ENCODE data around the gene VEZF1.

VEZF1 gene

DNA sequence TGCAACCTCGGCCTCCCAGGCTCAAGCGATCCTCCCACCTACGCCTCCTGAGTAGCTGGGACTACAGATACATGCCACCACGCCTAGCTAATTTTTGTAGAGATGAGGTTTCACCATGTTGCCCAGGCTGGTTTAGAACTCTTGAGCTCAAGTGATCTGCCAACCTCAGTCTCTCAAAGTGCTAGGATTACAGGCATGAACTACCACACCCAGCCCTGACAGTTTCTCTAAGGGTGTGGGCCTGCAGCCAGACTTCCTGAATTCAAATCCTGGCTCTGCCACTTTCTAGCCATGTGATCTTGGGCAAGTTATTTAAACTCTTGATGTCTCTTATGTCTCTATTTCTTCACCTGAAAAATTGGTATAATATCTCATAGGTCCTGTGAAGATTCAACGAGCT, 38.4 kb downstream of the VEZF1 start:
- DNase-seq (ENCODE audit: low read depth): no peak

DNA sequence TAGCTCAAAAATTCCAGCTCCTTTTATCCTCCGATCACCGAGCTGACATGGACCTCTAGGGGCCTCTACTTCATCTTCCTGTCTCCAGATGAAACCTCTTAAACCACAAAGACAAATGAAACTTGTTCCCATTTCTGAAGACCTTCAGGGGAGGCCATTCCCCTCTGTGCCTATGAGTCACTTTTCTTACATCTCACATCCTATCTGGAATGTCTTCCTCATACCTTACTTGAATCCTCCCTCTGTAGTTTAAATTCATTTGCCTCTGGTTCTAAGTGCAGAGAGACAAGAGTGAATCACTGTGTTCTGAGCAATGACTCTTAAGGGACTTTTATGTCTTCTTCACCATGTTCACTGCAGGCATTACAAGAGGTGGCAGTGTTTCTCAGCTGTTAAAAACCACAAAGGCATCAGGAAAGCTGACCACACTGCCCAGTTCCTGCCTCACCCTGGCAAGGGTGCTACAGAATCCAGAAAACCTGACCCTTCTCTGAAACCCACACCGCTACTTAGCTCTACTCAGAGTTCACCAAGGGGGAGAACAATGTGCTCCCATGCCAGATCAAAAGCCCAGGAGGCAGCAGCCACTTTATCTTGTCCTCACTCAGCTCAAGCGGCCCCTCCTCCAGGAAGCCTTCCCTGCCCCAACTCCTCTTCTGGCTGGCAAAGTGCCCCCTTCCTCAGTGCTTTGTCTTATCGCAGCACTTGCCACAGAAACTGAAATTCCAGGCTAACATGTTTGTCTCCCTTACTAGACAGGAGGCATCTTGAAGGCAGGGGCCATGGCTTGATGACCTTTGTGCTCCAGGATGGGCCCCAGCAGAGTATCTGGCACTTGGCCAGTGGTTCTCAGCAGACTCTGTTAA, 39.3 kb downstream of the VEZF1 start:
- DNase-seq (ENCODE audit: low read depth): no peak

DNA sequence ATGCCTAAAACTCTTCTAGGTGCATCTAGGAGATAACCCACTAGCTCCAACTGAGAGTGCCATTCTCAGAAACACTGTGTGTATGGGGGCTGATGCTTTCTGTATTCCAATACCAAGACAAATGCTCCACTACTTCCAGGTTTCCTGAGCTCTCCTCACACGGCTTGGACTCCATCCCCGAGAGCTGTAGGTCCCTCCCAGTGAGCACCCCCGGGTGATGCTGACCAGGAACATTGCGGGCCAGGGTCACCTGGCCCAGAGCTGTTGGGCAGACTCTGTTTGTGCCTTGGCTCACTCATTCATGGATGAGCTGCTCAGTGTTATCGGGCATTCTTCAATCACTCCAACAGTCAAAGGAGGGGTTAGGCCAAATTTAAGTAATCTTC, 39.9 kb downstream of the VEZF1 start:
- no peak for DNase-seq (ENCODE audit: low read depth)

DNA sequence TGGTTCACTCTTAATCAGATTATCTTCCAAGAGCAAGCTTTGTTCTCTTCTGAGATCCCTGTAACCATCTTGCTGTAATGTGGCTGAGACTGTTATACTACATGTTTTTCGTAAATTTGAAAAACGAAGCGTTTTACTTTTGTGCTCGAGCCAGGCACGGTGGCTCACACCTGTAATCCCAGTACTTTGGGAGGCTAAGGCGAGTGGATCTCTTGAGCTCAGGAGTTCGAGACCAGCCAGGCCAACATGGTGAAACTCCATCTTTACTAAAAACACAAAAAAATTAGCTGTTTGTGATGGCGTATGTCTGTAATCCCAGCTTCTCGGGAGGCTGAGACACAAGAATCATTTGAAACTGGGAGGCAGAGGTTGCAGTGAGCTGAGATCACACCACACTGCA, 40.7 kb downstream of the VEZF1 start:
- DNase-seq (ENCODE audit: low read depth): no peak

DNA sequence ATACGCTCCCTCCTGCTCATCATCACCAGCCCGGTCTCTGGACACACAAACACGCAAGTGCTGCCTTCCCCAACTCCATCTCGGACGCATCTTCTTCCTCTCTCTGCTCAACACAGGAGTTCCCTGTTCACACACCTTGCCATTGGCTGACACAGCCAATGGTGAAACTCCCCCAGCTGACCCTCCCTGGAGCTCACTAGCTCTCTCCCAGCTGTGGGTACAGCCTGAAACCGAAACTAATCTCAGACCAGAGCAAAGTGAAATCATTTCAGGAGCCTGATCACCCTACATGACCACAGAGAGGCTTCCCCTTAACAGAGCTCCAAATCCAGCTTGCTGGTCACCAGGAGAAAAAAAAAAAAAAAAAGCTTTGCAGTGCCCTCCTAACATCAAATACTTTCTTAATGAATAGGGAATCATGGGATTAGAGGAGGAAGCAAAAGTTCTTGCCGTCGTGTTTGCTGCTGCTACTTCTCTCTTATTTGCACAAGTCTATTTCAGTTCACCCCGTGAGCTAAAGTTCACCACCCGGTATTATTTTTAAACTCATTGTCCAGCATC, 41.2 kb downstream of the VEZF1 start:
- DNase-seq (ENCODE audit: low read depth): no peak

DNA sequence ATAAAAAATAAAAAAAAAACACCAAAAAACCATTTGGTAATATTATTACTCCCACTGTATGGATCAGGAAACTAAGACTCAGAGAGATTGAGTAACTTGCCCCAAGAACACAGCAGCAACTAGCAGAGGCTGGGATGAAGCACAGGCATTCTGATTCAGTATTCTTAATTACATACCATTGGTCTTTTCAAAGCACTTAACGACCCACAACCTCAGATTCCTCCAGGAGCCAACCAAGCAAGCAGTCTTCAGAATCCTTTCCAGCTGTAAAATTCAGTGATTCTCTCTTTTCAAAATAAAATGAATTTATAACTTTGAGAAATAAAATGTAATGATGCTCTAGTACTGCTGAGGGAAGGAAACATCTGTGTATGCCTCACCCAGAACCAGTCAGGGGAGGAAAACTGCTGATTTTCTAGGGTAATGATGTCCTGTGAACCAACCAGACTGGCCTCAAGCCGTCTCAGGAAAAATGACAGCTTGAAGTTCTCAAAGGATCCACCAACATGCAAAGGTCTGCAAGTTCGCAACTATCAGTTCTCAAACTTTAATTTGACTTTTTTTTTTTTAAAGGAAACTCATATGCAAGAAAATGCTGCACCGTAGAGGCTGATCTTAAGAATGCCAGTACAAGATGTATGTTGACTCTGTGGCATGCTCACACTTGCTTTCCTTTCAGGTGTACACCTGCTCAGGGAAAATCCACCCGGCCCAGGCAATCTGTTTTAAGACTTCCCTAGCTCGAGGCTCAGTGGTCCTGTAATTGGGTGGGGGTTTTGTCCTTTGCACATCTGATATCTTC, 41.9 kb downstream of the VEZF1 start:
- no peak for DNase-seq (ENCODE audit: low read depth)

DNA sequence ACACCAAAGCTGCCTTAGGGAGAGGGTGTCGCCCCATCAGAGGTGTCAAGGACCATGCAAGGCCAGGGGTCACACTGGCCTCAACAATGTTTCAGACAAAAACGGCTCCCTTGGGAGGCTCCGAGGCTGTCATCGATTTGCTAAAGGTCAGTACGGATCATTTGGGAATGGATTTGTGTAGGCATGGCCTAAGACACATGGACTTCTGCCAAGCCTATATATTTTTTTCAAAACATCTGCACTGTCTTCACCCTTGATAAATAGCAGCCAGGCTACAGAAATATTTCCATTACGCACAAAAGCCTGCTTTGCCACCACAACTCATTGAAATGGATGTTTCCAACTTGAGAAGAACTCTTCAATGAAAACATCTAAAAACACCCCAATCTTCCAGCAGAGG, 43.1 kb downstream of the VEZF1 start:
- no peak for DNase-seq (ENCODE audit: low read depth)

DNA sequence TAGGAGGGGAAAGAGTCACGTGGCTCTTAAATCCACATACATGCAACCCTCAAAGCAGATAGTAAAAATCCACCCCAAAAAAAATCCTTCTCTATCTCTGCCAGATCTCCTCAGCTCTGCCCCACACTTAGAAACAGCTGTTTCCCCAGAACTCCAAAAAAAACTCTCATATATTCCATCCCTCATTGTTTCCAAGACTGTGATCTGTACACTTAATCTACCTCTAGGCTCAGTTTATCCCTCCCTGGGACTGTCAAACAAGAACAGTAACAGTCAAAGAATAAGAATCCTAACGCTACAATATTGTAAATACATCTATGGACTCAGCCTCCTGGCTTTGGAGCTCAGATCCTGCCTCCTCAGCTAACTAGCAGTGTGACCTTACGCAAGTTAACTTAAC, 44.4 kb downstream of the VEZF1 start:
- no peak for DNase-seq (ENCODE audit: low read depth)

DNA sequence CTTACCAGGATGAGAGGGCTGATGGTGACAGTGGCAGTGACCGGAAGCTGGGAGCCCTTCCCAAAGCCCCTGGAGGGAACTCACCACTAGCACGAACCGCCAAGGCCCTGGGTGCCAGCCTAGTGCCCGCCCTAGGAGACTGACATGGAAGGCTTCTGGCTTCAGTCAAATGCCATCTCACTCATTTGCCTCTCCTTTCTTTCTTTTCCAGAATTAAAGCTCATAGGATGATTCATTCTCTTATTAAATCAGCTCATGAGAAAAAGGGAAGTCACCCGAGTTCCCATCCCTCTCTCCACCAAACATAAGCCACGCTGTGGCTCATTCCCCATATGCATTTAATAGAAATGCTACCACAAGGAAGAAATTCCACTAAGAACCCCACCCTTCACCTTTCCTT, 44.9 kb downstream of the VEZF1 start:
- no peak for DNase-seq (ENCODE audit: low read depth)

DNA sequence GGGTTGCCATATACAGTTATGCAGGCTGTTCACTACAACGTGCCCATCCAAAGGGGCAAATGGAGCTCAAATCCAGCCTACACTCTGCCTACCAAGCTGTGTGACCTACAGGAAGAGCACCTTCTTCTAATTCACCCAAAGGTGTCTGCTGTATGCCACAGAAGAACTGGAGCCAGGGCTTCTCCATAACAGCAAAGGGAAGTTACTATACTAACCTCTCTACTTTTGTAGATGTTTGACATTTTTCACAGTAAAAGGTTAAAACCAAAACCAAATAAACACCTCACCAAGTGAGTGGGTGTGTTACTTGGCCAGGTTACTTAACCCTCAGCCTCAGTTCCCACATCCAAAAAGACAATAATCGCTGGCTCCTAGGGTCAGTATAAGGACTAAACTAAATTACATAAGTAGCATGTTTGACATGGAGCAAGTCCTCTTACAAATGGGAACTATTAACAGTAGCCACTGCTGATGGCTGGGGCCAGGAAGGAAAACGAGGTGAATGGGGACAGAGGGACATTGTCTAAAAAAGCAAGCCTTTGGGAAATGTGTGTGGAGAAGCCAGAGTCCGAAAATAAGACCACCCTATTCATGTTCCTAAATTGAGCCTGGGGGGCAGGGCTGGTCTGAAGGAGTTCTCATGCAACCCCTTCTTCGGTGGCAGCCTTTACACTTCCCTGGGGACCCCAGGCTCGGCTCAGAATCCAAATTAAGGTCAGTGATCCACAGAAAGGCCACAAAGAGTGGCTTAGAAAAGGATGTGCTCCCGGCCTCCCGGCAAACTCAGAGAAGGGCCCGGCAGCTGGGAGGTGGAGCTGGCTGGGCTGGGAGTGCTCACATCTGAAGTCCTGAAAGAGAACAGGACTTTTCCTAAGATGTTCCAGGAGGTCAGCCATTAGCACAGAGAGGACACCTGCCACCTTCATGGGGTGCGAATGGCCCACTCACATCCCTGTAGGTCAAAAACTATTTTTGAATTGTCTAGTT, 46.4 kb downstream of the VEZF1 start:
- DNase-seq (ENCODE audit: low read depth): no peak

DNA sequence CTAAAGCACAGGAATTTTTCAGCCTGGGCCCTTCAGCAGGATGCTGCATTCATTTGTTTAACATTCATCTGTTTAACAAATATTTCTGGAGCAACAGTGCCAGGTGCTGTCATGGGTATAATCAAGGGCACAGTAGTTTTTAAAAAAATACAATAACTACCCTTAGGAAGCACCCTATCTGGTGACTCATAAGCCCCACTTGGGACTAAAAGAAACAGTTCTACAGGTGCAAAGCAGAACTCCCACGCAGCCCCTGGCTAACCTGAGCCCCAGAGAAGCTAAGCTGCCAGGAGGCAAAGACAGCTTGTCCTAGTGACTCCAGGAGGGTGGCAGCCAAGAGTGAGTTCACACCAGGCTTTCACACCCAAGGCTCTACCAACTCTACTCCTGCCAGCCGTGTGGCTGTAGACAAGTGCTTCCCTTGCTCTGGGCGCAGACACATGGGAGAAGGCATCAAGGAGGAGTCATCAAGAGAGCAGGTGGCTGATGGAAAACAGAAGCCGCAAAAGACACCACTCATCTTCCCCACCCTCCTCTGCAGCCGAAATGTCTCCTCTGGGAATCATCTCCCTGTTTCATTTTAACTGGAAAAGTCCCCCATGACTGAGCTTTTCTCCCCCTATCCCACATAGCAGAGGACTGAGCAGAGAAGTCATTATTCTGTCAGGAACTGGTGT, 47.3 kb downstream of the VEZF1 start:
- DNase-seq (ENCODE audit: low read depth): no peak

DNA sequence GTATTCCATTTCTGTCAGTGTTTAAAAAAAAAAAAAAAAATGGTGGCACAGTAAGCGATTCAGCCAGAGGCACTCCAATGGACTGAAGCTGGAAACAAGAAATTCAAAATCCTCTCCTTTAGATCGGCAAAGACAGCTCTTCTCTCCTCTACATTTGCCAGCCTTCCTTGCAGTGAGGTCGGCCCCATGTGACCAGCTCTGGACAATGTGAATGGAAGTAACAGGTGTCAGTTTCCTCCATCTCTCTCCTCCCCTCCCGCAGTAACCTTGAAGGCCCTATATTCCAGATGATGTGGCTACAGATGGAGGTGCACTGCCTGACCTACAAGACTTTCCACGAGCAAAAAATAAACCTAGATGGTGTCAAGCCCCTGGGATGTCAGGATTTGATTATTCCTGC, 47.8 kb downstream of the VEZF1 start:
- DNase-seq (ENCODE audit: low read depth): no peak

DNA sequence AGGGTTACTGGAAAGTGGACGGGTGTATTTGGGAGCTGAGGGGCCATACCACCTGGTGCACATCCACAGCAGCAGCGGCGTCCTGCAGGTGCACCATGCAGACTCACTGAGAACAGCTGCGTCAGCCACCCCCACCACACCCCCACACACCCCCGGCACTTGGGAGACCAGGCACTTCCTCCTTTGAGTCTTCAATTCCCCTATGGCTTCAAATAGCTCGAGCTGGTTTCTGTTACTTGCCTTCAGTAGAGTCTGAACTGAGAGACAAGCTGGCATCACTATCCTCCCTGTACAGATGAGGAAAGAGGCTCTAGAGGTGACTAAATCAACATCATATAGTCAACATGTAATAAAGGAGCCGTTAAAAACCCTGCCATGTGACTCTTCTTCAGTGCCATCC, 48.3 kb downstream of the VEZF1 start:
- no peak for DNase-seq (ENCODE audit: low read depth)

DNA sequence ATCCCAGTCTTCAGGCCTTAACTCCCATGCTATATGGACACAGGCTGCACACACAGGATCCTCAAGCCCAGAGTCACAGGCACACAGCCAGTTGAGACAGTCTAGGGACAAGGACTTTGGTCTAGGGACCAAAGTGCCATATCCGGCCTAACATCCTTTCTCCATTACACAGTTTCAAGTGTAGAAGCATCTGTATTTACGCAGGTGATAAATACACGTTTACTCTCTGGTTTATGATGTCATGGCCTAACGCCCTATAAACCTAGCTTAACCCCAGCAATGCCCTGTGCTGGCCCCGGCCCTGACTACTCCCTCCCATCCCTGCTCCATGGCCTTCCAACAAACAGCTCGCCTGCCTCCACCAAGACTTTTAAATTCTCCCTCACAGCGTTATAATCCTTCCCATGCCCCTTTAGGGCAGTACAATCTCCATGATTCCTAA, 50.0 kb downstream of the VEZF1 start:
- DNase-seq (ENCODE audit: low read depth): no peak

DNA sequence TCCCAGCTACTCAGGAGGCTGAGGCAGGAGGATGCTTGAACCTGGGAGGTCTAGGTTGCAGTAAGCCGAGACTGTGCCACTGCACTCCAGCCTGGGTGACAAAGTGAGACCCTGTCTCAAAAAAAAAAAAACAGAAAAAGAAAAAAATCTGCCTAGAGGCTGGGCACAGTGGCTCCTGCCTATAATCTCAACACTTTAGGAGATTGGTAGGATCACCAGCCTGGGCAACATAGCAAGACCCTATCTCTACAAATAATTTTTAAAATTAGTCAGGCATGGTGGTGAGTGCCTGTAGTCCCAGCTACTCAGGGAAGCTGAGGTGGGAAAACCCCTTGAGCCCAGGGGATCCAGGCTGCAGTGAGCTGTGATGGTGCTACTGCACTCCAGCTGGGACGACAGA, 50.6 kb downstream of the VEZF1 start:
- DNase-seq (ENCODE audit: low read depth): no peak

DNA sequence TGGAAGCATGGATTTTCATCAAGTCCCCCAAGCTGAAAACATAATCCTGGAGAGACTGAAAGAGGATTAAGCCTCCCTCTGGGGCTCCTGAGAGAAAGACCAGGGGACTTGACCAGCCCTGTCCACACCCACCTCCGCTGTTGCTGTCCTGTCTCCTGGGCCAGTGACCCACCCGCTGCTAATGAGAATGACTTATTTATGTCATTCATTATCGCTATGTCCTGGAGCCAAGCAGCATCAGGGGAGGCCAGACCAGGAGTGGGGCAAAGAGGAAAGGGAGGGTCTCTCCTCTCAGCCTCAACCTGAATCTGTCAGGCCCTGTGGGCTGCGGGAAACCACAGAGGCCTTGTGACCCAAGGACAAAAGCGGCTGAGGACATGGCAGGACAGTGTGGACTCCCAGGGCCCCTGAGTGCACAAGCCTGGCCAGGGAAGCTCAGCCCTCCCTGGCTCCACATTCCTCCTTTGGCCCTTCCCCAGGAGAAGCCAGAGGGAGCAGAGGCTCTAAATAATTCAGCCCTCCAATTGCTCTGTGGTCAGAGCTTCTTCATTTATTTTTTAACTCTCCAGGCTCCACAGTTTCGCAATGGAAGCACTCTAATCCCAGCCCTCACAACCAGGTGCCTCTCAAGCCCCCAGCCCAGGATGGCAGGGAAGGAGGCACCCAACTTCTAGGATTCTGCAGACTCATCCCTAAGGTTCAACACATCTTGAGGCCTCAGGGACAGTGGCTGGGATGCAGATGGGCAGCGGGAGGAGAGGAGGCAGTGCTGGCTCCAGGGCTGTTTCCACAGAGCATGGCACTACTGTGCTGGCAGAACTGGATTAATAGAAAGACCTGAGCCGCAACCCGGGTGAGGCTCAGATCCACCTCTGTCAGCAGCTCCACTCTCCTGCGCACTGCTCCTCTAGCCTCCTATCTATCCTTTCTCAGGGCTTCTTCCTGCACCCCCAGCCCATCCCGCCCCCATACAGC, 51.9 kb downstream of the VEZF1 start:
- DNase-seq (ENCODE audit: low read depth): no peak

DNA sequence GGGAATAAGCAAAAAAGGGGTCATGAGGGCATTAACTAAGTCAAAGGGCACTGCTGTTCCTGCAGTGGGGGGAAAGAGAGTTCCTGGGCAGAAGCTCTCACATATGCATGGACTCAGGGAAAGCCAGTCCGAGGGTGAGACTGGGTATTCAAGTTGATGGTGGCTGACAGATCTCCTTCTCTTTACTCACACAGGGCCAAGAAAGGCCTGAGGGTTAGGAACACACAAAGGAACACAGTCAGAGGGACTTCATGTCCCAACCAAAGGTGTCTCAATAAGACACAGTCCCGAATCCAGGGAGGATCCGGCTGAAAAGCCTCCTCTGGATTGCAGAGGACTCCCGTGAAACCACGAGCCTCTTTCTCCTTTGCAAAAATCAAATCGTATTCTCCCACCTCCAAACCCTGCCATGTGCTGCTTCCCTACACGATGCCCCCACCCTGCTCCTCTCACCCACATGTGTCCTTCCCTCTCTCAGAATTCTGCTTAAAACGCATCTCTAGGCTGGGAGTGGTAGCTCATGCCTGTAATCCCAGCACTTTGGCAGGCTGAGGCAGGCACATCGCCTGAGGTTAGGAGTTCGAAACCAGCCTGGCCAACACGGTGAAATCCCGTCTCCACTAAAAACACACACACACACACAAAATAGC, 56.4 kb downstream of the VEZF1 start:
- no peak for DNase-seq (ENCODE audit: low read depth)

DNA sequence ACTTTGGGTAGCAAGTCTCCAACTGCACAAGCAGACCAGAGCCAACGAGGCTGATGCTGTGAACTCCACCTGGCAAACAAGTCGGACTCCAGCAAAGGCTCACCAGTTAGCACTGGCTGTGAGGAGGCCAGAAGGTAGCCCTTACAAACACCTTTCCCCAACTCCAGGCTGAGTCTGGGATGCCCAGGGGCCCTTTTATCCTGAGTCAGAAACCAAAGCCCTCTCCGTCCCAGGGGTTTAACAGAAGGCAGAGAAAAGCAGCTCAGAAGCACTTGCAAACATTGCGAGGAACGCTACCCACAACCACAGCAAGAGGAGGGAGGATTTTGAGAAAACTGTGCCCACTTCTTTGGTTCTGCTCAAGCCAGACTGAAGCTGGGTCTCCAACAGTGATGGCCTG, 57.8 kb downstream of the VEZF1 start:
- DNase-seq (ENCODE audit: low read depth): no peak

DNA sequence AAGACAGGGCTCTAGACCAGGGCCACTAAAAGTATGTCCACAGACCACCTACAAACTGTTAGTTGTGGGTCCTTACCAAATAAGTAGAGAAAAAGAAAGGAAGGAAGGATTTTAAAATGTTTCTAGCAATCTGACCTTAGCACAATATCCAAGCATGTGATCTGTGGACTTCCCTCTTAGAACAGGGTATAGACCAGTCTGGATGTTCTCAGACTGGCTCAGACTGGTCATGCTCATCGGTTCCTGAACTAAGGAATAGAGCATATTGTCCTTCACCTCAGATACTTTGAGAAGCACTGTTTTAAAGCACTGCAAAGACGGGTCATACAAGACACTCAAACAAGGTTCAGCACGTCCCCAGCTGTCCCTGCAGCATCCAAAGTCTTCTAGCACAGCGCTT, 58.7 kb downstream of the VEZF1 start:
- no peak for DNase-seq (ENCODE audit: low read depth)

DNA sequence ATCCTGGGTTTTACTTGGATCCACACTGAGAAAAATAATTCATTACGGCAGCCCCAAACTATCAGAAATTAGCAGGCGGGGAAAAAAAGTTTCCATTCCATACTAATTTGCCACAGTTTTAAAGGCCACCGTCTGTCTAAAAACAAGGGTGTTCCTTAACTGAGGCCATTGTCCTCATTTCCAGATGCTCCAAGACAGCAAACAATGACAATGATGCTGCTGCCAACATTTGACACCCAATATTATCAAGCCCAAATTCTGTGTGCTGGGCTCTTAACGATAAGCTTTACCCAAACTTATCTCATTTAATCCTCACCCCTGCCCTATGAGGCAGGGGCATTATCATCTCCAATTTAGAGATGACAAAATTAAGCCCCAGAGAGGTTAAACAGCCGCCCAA, 59.1 kb downstream of the VEZF1 start:
- no peak for DNase-seq (ENCODE audit: low read depth)

Measured in activated T-cell treated with anti-CD3 and anti-CD28 coated beads for 1 hour (primary cell).